GM19025 (cell line): Measurements from ENCODE around the gene JPH4.
A peak's percentile ranks its signal among the peaks of the same experiment; 100 is the strongest.

Source experiments
- ATAC-seq: cut with Tn5 transposase; IDR thresholded peaks from one replicate; pipeline ENCODE4 v1.9.1; 2021; ENCODE audit warnings: mild to moderate bottlenecking, low read depth, moderate library complexity; ENCODE audit not compliant: unreplicated experiment

Gene JPH4

DNA sequence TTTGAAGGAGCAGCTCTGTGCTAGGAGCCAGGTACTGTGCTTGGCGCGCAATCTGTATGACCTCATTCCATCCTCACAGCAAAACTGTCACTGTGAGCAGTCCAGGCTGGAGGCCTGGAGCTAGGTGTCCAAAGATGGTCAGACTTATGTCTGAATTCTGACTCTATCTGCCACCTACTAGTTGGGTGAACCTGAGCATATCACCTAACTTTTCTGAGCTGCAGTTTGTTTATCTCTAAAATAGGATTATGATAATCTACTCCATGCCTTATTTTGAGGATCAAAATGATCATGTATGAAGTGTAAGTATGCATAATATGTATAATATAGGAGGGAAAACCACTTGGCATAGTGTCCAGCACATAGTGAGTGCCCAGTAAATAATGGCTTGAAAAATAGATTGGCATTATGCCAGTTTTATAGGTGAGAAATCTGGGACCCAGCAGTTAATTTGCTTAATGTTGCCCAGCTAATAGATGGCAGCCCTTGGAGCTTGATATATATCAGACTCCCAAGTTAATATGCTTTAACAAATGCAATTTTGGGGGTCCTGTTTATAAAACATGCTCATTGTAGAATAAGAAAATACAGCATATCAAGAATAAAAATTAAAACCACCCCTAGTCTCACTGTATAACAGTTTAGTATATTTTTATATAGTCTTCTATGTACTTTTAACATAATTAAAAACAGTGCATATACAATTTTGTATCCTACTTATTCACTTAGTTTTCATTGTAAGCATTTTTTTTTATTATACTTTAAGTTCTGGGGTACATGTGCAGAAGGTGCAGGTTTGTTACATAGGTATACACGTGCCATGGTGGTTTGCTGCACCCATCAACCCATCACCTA lies 4.5 kb upstream of the JPH4 start:
- ATAC-seq = no peak

DNA sequence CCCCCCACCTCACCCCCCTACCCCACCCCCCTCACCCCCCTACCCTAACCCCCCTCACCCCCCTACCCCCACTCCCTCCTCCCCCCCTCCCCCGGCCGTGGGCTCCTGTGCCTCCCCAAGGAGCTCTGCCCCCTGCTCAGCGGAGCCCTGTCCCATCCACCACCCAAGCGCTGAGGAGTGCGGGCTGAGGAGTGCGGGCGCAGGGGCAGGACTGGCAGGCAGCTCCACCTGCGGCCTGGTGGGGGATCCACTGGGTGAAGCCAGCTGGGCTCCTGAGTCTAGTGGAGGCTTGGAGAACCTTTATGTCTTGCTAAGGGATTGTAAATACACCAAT lies 2.3 kb upstream of the JPH4 start:
- ATAC-seq = no peak

DNA sequence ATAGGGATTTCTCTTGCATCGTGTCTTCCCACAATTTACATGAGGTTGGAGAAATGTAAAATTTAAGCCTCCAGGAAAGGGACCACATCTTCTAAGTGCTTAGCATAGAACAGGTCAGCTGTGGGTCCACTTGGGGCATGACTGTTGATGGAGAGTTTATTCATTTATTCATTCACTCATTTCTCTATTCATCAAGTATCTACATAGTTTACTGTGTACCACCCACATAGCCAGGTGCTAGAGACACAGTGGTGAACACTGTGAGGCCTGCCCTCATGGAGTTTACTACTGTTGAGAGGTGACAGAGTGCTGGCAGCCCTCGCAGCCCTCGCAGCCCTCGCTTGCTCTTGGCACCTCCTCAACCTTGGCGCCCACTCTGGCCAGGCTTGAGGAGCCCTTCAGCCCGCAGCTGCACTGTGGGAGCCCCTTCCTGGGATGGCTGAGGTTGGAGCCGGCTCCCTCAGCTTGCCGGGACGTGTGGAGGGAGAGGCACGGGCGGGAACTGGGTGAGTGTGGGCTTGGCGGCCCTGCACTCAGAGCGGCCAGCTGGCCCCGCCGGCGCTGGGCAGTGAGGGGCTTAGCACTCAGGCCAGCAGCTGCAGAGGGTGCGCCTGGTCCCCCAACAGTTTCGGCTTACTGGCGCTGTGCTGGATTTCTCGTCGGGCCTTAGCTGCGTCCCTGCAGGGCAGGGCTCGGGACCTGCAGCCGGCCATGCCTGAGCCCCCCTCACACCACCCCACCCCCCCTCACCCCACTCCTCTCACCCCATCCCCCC lies 1.7 kb upstream of the JPH4 start:
- no peak for ATAC-seq

- no peak for ATAC-seq
These were observed 1.1 kb upstream of the JPH4 start for GRCh38 chr14:23579739-23580138.

GRCh38 chr14:23579311-23579630 lies 681 bp upstream of the JPH4 start:
- no peak for ATAC-seq

GRCh38 chr14:23577710-23578392 lies 739 bp downstream of the JPH4 start:
- ATAC-seq = no peak

DNA sequence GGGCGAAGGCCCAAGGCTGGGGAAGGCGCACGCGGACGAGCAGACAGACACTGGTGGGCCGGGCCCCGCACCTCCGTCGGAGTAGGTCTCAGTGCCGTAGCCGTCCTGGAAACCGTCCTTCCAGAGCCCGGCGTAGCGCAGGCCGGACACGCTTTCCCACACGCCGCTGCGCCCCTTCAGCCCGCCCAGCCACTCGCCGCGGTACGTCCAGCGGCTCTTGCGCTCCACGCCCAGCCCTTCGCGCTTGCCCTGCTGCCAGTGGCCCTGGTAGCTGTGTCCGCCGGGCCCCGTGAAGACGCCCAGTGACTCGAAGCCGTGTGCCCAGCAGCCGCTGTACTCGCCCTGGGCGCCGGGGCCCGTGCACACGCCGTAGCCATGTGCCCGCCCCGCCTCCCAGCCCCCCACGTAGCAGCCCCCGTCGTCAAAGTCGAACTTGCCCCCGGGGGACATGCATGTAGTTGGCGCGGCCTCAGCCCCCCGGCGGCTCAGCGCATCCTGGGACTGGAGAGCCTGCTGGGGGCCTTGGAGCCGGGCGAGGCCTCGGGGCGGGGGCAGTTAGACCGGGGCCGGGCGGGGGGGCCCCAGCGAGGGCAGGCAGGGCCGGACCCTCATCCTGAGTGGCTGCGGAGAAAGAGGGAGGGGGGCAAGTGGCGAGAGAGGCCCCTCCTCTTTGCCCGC lies 1.4 kb downstream of the JPH4 start:
- ATAC-seq = no peak

- ATAC-seq = no peak
These were observed 5.1 kb downstream of the JPH4 start for GRCh38 chr14:23573384-23574015.

GRCh38 chr14:23572836-23573235 lies 5.8 kb downstream of the JPH4 start:
- ATAC-seq = no peak

DNA sequence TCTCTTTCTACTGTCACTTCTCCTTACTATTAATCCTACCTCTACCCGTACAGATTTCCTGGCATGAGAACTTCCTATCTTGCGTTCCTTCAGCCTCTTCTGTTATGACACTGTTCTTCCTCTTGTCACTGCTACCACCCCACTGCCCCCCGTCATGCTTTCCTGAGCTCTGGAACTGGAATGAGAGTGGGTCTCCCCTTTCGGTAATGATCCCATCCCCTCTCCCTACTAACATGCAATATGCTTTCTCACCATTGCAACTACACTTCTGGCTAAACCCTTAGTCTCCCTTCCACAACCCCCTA lies 6.1 kb downstream of the JPH4 start:
- ATAC-seq = no peak

DNA sequence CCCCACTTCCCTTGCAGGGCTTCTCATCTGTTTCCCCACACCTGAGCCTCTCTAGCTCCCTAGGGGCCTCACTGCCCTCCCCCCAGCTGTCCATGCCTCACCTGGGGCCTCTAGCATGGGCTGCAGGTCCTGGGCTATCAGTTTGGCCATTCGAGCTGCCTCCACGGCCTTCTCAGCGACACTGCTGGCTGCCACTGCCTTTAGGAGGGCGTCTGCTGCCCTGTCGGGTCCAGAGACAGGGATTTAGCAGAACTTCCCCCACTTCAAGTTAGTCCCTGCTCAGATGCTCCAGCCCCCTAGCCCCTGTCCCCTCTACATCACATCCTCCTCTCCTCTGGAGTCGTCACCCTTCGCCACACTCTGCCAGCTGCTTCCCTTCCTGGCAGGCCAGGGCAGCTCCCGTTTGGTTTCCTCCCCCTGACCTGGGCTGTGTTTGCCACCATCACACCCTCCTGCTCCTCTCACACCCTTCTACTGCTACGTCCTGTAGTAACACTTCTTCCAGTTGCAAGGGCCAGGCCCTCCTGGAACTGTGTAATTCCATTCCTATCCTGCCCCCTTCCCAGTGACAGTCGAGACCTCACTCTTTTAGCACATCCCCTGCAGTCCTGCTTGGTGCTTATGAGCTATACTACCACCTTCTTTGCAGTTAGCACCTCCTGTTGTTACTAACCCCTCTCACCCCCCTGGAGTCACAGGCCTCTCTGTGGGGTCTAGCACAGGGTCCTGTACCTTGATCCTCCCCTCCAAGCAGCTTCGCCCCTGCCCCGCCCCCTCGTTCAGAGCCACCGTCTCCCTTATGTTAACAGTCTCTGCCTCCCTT lies 6.7 kb downstream of the JPH4 start:
- ATAC-seq = no peak

DNA sequence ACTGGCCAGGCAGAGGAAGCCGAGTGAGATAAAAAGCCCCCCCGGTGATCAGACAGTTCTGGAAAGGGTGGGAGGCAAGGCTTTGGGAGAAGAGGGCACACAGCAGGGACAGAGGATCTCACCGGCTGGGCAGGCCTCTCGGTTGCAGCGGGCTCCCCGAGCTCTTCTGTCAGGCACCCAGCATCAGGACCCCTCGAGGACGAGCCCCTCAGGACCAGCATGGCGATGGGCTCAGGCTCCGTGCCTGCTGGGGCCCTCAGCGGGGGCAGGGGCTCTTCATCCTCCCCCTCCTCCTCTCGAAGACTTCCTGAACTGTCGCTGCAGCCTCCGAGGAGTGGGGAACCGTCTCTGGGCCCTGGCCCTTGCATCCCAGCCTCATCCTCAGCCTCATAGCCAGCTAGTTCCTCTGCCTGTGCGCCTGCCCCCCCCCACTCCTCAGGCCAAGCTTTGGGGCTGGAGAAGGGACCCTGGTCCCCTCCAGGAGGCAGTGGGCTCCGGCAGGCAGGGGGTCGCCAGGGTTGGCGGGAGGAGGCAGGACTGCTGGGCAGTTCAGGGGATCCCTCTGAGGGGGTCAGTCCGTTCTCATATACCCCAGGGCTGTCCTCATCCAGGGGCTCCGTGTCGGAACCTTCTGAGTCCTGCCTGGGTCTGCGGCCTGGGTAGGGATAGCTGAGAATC lies 7.6 kb downstream of the JPH4 start:
- no peak for ATAC-seq

GRCh38 chr14:23569443-23570151 lies 9.0 kb downstream of the JPH4 start:
- no peak for ATAC-seq

DNA sequence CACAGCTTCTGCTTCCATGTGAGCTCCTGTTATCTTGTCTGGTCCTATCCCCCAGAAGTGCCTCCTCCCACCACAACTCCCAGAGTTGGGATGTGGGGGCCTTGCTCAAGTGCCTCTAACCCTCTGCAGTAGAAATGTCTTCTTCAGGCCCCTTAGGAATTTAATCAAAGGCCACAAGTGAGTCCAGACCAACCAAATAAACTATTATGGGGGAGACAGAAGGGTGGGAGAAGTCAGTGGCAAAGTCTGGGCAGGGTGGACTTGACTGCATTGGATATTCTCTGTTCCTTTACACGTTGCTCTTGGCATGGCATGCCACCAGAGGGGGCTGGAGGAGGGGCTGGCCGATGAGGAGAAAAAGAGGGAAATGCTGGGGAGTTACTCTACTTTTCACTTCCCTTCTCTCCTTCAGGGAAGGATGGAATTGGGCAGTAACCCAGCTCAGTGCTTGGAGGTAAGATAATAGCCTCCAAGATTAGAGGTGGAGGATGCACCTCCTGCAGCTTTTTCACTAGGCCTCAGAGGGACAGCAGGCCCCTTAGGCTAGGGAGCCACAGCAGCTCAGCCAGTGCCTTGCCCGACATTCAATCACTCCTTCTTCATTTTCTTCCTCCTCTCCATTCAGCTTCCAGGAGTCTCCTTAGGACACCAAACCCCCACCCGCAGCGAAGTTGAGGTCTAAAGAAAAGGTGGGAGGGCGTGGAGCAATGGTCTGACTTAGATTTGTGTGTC lies 9.8 kb downstream of the JPH4 start:
- ATAC-seq = no peak

- no peak for ATAC-seq
These were observed 10.5 kb downstream of the JPH4 start for GRCh38 chr14:23568021-23568599.

DNA sequence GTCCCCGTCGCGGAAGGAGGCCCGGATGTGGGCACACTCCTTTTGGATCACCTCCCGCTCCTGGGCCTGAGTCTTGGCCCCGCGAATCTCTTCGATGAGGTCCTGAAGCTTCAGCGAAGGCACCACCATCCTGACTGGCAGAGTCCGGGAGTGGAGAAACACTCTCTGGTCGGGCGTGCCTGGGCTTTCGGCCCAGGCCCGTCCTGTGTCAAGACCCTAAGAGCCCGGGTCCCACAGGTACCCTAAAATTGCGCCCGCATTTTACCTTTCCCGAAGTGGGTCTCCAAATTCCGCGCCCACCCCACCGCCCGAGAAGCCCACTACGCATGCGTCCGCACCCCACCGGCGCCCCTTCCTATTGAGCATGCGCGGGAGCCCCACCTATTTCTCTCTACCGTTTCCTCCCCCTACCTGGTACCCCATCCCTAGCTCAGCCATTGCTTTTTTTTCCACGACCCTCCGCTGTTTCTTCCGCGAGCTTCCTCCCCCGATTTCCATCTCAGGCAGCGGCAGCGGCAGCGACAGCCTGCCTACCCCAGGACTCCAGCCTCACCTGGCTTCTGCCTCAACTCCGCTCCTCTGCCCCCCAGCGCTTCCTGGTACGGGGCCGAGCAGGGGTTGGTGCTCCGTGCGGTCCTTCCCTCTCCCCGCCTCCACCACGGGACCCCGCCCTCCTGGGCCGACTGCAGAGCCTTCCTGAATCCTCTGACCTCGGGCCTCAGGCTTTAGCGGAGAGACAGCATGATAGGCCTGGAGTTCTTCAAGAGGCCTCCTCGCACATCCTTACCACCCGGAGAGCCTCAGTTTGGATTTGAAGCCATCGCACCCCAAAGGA lies 11.2 kb downstream of the JPH4 start, which contains the start of gene AP1G2:
AP1G2 (minus strand) TSS at position 606 of the 835 bp plus-strand sequence; CDS start at position 129, 477 bp downstream.
- peak; percentile 92 for ATAC-seq

GRCh38 chr14:23566778-23567185 lies 11.8 kb downstream of the JPH4 start:
- ATAC-seq = no peak
